Non-pigmented ciliary epithelial cell (primary cell): ENCODE measurements around the gene USP22.
"Not testable (repeated sequence)": the region's sequence is repeated elsewhere in the genome, so short reads cannot be mapped to it uniquely, and the experiment has no call there.

Source experiments
- DNase-seq: peaks from one replicate; pipeline ENCODE4 v3.0.0-alpha.2; 2010; ENCODE audit warnings: low read depth

The USP22 gene

DNA sequence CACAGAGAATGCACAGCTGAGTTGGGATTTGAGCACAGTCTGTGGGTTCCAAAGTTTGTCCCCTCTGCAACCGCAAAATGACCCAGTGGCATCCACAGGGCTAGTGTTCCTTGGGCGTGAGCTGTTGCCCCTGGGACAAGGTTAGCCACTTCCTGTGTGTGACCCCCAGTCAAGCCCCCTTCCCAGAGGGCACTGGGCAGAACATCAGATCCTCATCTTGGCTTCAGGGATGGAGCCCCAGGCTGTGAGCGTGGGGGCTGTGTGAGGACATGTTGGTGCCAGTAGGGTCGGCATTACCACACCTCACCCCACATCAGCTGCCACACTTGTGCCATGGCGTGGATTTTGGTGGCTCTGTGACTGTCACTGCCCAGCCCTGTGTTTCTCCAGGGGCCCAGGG, 55.3 kb downstream of the USP22 start:
- no peak for DNase-seq

DNA sequence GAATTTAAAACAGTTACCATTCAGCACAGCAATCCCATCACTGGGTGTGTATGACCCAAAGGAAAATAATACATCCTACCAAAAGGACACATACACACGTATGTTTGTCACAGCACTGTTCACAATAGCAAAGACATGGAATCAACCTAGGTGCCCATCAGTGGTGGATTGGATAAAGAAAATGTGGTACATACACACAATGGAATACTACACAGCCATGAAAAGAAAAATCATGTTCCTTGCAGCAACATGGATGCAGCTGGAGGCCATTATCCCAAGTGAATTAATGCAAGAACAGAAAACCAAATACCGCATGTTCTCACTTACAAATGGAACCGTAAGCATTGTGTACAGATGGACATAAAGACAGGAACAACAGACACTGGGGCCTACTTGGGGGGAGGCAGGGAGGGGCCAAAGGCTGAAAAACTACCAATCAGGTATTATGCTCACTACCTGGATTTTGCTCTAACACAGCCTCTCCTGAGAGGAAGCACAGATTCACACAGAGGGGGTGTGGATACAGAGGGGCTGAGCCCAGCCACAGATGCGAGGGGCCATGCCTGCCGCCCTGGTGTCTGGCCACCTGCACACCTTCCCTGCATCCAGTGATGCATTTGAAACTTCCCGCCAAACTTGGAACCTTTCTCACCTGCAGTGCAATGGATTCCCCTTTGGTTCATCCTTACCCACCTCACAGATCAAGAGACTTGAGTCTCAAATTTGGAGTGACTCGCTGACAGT, 55.9 kb downstream of the USP22 start:
- DNase-seq: no peak

GRCh38 chr17:20983359-20983637, 59.5 kb downstream of the USP22 start:
- DNase-seq: no peak

- DNase-seq: no peak
These were observed 60.0 kb downstream of the USP22 start for GRCh38 chr17:20982589-20983358.

- no peak for DNase-seq
These were observed 61.5 kb downstream of the USP22 start for GRCh38 chr17:20981046-20981920.

DNA sequence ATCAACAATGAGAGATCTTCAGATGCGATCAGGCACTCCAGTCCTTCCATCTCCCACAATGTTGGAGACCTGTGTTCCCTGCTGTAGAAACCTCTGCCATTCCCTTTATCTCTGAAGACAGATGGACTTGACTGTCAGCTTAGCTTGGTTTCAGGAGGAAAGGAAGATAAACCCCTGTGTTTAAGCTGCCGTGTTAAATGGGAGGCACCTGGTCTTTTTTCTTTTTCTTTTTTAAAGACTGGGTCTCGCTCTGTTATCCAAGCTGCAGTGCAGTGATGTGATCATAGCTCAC, 63.1 kb downstream of the USP22 start:
- DNase-seq: no peak

DNA sequence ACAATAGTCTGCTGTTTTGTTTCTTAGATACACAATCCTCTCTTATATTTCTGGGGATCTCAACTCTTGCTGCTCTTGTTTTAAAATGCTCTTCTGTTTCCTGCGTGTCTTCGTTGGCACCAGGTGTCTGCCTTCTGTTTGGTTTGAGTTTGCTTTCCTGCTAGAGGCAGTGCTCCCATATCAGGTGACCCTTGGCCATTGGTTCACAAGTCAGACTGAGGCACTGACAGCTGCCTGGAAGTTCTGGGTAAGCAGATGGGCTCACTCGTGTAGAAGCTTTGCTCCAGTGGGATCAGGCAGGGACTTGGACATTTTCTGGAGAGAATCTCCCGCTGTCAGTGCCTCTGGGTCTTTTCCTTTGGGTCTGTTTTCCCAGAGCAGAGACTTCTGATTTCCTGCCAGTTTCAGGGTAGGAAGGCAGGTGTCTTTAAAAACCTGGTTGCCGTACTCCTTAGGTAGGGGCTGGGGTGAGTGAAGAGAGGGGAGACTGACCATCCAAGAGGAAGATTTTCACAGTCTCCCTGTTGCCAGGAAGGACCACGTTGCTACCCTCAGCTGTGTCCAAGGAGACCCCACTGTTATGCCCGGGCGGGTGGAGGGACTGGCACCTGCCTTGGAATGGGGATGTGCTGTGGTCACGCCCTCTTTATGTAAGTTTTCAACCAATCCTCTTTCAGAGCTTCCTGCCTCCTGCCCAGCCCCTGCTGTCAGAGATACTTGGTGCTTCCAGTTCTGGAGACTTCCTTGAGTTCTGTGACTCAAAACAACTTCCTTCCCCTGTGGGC, 63.6 kb downstream of the USP22 start:
- DNase-seq: not testable (repeated sequence)

- DNase-seq: not testable (repeated sequence)
These were observed 65.1 kb downstream of the USP22 start for GRCh38 chr17:20977609-20978253.

DNA sequence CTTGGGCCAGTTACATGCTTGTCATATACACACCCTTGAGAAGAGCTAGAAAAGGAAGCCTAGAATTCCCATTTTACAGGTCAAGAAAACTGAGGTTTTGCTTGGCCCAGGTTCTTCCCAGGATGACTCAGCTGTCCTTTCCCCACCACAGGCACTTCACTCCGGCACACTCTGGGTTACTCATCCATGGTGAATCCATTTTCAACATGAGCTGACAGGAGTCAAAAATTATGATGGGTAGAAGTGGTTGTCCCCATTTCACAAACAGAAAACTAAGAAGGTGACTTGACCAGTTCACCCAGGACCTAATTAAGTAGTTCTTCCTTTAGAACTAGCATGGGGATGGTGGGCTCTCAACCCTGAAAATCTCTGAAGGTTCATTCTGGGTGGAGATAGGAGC, 67.2 kb downstream of the USP22 start:
- no peak for DNase-seq

GRCh38 chr17:20970329-20970728, 72.5 kb downstream of the USP22 start:
- DNase-seq: no peak

- DNase-seq: no peak
These were observed 73.7 kb downstream of the USP22 start for GRCh38 chr17:20968913-20969616.

DNA sequence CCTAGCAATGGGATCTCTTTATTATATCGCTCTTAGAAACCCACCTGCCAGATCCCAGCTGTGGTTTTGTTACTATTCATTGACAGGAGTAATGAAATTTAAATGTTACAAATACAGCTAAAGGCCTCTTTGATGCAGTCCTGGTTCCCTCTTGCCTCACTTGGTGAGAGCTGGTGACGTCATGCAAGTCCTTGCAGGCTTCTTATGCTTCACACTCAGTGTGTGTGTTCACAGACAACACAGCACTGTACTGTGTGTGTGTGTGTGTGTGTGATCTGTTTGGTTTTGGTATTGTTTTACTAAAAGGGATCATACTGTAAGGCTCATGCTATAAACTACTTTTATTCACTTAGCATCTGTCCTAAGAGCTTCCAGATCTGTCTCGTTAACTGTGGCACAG, 75.0 kb downstream of the USP22 start:
- DNase-seq: no peak

DNA sequence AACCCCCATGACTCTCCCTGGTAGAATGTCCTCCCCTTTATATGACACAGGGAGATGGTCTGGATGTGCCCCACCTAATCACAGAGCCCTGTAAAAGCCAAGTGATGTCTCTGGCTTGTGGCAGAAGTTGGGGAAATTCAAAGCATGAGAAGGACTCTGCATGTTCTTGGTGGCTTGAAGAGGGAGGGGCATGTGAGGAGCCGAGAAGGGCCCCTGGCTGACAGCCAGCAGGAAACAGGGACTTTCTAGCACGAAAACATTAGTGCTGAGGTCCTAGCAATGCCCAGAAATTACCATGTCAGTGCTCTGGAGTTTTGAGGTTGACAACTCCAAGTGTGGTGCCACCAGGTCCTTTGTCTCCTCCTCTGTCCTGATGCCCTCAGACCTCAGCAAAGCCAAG, 75.9 kb downstream of the USP22 start:
- no peak for DNase-seq

GRCh38 chr17:20965492-20965891, 77.3 kb downstream of the USP22 start:
- DNase-seq: no peak

DNA sequence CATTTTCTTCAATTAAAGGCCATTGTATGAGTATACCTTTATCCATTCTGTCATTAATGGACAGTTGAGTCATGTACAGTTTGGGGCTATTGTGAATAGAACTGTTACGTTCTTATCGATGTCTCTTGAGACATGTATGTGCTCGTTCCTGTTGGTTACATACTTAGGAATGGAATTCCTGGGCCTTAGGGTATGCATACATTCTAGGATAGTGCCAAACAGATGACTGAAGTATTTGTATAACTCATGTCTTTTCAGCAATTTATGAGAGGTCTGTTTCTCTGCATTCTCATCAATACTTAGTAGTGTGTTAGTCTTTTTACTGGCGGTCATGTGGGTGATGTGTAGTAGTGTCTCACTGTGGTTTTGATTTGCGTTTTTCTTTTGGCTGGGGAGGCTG, 81.2 kb downstream of the USP22 start:
- DNase-seq: no peak

- DNase-seq: no peak
These were observed 81.9 kb downstream of the USP22 start for GRCh38 chr17:20960871-20961270.

DNA sequence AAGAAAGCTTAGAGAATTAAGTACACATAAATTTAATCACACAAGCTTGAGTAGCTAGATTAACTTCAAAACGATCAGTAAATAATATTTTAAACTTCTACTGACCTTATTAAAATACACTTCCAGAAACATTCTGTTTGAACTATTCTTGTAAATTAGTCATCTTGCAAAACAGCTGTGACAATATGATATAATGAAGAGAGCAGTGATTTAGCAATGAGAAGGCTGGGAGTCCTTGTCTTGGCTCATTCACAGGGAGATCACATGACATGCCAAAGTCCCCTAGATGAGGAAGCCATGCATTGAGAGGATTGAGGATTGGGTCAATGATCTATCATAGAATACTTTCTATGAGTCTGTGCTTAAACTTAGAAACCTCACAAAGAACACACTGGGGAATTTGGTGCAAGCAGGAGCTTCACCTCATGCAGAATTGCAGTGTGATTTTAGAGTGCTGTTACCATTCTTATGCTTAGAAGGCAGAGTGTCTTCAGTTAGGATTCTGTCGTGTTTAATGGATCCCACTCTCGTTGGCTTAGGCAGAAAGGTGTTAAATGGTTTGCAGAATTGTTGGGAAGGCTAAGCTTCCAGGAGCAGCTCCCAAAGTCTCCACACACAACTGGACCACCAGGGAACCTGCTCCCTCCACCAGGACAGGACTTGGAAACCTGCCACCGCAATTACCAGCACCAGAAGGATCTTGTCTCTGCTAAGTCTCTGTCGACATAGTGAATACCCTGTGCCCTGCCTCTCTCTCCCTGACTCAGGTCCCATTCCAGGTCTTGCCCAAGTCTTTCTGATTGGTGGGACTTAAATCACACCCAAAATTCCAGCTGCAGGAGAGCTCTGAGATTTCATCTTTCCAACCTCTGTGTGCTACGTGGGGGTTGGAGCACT, 87.1 kb downstream of the USP22 start:
- no peak for DNase-seq

DNA sequence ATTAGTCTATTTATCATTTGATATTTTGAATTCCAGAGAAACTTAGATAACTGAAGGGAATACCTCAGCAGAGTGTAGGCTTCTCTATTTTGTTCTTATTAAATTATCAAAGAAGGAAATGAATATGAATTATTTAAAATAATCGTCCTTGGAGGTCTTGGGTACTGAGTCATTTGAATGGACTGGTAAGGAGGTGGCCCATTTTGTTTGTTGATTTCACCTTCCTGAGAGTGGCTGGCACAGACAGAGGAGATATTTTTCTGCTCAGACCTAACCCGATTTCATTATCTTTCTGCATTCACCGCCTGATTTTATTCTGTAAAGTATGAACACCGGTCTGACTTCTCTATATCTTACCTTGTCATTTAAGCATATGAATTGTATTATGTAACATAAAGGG, 88.0 kb downstream of the USP22 start:
- DNase-seq: no peak

DNA sequence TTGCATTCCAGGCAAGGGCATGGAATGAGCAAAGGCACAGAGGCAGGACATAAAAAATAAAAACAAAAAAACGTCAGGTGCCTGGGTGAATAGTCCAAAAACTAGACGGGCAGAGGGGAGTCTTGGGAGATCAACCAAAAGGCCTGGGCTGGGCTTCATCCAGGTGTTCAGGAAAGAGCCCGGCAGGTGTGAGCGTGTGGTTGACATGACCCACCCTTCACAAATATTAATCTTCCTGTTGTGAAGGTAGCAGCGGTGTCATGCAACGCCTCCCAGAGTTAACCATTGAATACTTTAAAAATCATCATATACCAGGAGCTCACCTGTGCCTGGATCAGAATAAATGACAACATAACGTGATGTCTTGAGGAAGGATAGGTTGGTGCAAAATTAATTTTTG, 90.6 kb downstream of the USP22 start:
- DNase-seq: no peak
